ENCODE results near the gene SLAMF1. TPM values are rescaled to one million over a fixed set of nuclear protein-coding genes. Genes with fewer than 3 reads are reported as not detected.
"Not testable (repeated sequence)": the region's sequence is repeated elsewhere in the genome, so short reads cannot be mapped to it uniquely, and the experiment has no call there.

Gene SLAMF1
- total RNA-seq, 1 experiment from 2014 or later: not detected

GRCh38 chr1:160669802-160670201 is 23.0 kb upstream of the SLAMF1 start:
- DNase-seq: no peak
- no peaks in the 10 kb centered on the region for H3K36me3 ChIP-seq
- no peak overlapping the region for H3K4me3 ChIP-seq

GRCh38 chr1:160669276-160669675 is 22.4 kb upstream of the SLAMF1 start:
- H3K9me3 ChIP-seq: peaks cover 4% of the 10 kb centered on the region; the same call in 1 of the 2 replicates
- DNase-seq: no peak
- H3K4me3 ChIP-seq: no peak overlapping the region
- no peaks in the 10 kb centered on the region for H3K36me3 ChIP-seq
- H3K27me3 ChIP-seq: peaks cover 4% of the 10 kb centered on the region

More at GRCh38 chr1:160669802-160670201, 23.0 kb upstream of the SLAMF1 start:
- H3K27me3 ChIP-seq: peaks cover 4% of the 10 kb centered on the region
- peaks cover 4% of the 10 kb centered on the region; the same call in 1 of the 2 replicates for H3K9me3 ChIP-seq

GRCh38 chr1:160667896-160668295 is 21.1 kb upstream of the SLAMF1 start:
- Histone ChIP-seq H3K27me3 (peaks cover 4% of the 10 kb centered on the region), H3K36me3 (no peaks in the 10 kb centered on the region), H3K4me3 (no peak overlapping the region), H3K9me3 (peaks cover 4% of the 10 kb centered on the region; the same call in 1 of the 2 replicates)
- DNase-seq: no peak

GRCh38 chr1:160666079-160666442 is 19.2 kb upstream of the SLAMF1 start:
- Histone ChIP-seq H3K27me3 (no peaks in the 10 kb centered on the region), H3K9me3 (peaks cover 4% of the 10 kb centered on the region; the same call in 1 of the 2 replicates)
- DNase-seq: no peak

GRCh38 chr1:160665330-160666078 is 18.7 kb upstream of the SLAMF1 start:
- H3K4me3 ChIP-seq: no peak overlapping the region
- no peaks in the 10 kb centered on the region for H3K36me3 ChIP-seq
- H3K9me3 ChIP-seq: peaks cover 4% of the 10 kb centered on the region; the same call in 1 of the 2 replicates
- no peaks in the 10 kb centered on the region for H3K27me3 ChIP-seq
- DNase-seq: no peak

More at GRCh38 chr1:160666079-160666442, 19.2 kb upstream of the SLAMF1 start:
- Histone ChIP-seq H3K4me3 (no peak overlapping the region), H3K36me3 (no peaks in the 10 kb centered on the region)

- DNase-seq: no peak
- peaks cover 4% of the 10 kb centered on the region; the same call in 1 of the 2 replicates for H3K9me3 ChIP-seq
Observed at GRCh38 chr1:160664573-160665051, 17.8 kb upstream of the SLAMF1 start.

GRCh38 chr1:160662910-160663309 is 16.1 kb upstream of the SLAMF1 start:
- Histone ChIP-seq H3K9me3 (no peaks in the 10 kb centered on the region), H3K36me3 (no peaks in the 10 kb centered on the region), H3K4me3 (no peak overlapping the region), H3K27me3 (no peaks in the 10 kb centered on the region)
- DNase-seq: no peak

More at GRCh38 chr1:160664573-160665051, 17.8 kb upstream of the SLAMF1 start:
- Histone ChIP-seq H3K36me3 (no peaks in the 10 kb centered on the region), H3K4me3 (no peak overlapping the region), H3K27me3 (no peaks in the 10 kb centered on the region)

GRCh38 chr1:160659566-160659965 is 12.7 kb upstream of the SLAMF1 start:
- DNase-seq: no peak
- Histone ChIP-seq H3K9me3 (no peaks in the 10 kb centered on the region), H3K4me3 (no peak overlapping the region), H3K27me3 (no peaks in the 10 kb centered on the region), H3K36me3 (no peaks in the 10 kb centered on the region)

- H3K27me3 ChIP-seq: no peaks in the 10 kb centered on the region
- no peak for DNase-seq
Observed at GRCh38 chr1:160658814-160659193, 12.0 kb upstream of the SLAMF1 start.

GRCh38 chr1:160658162-160658813 is 11.4 kb upstream of the SLAMF1 start:
- no peak for DNase-seq
- no peaks in the 10 kb centered on the region for H3K36me3 ChIP-seq
- H3K4me3 ChIP-seq: no peak overlapping the region

More at GRCh38 chr1:160658814-160659193, 12.0 kb upstream of the SLAMF1 start:
- Histone ChIP-seq H3K36me3 (no peaks in the 10 kb centered on the region), H3K4me3 (no peak overlapping the region), H3K9me3 (no peaks in the 10 kb centered on the region)

GRCh38 chr1:160657250-160657781 is 10.5 kb upstream of the SLAMF1 start:
- no peaks in the 10 kb centered on the region for H3K36me3 ChIP-seq
- no peaks in the 10 kb centered on the region for H3K9me3 ChIP-seq
- DNase-seq: no peak
- H3K4me3 ChIP-seq: no peak overlapping the region
- no peaks in the 10 kb centered on the region for H3K27me3 ChIP-seq

More at GRCh38 chr1:160658162-160658813, 11.4 kb upstream of the SLAMF1 start:
- Histone ChIP-seq H3K27me3 (no peaks in the 10 kb centered on the region), H3K9me3 (no peaks in the 10 kb centered on the region)

- H3K27me3 ChIP-seq: no peaks in the 10 kb centered on the region
- no peak for DNase-seq
- H3K36me3 ChIP-seq: no peaks in the 10 kb centered on the region
- H3K9me3 ChIP-seq: no peaks in the 10 kb centered on the region
- H3K4me3 ChIP-seq: no peak overlapping the region
Observed at GRCh38 chr1:160656737-160657136, 9.9 kb upstream of the SLAMF1 start.

- H3K9me3 ChIP-seq: no peaks in the 10 kb centered on the region
- no peak for DNase-seq
- H3K4me3 ChIP-seq: no peak overlapping the region
- no peaks in the 10 kb centered on the region for H3K36me3 ChIP-seq
- no peaks in the 10 kb centered on the region for H3K27me3 ChIP-seq
Observed at GRCh38 chr1:160653620-160654016, 6.8 kb upstream of the SLAMF1 start.

- Histone ChIP-seq H3K9me3 (no peaks in the 10 kb centered on the region), H3K4me3 (no peak overlapping the region), H3K36me3 (no peaks in the 10 kb centered on the region), H3K27me3 (no peaks in the 10 kb centered on the region)
- no peak for DNase-seq
Observed at GRCh38 chr1:160652924-160653619, 6.2 kb upstream of the SLAMF1 start.

- not testable (repeated sequence) for H3K9me3 ChIP-seq, DNase-seq, H3K36me3 ChIP-seq, H3K4me3 ChIP-seq, H3K27me3 ChIP-seq
Observed at GRCh38 chr1:160652065-160652641, 5.3 kb upstream of the SLAMF1 start.

GRCh38 chr1:160651433-160652064 is 4.7 kb upstream of the SLAMF1 start:
- Histone ChIP-seq H3K4me3 (no peak overlapping the region), H3K36me3 (no peaks in the 10 kb centered on the region), H3K27me3 (no peaks in the 10 kb centered on the region), H3K9me3 (no peaks in the 10 kb centered on the region)
- DNase-seq: no peak

Data from MG63 (cell line).